ENCODE measurements around the gene GAS5. TPM values are rescaled to one million over a fixed set of nuclear protein-coding genes. Genes with fewer than 3 reads are reported as not detected.

The GAS5 gene
- total RNA-seq, 3 donors from 2014 or later (not counting 1 experiment from before 2014, with no cell fraction given): 208 to 299 (median 214) TPM

- no peaks in the 10 kb centered on the region for H3K9me3 Mint-ChIP-seq
- no peak for TF ChIP-seq CTCF (IDR thresholded peaks at IDR 0.05)
- ATAC-seq (peak; percentile 7 to 19 (median 16)), DNase-seq (peak; percentile 39 to 68)
- H3K36me3 Mint-ChIP-seq: peaks cover 14% of the 10 kb centered on the region
- peaks cover 65 to 68% of the 10 kb centered on the region in 2 donors for H3K4me1 Mint-ChIP-seq
- peak overlapping the region; percentile 98 for H3K4me3 Mint-ChIP-seq
- H3K27ac ChIP-seq (ENCODE audit: low read length): peak overlapping the region; percentile 57
- peaks cover 25% of the 10 kb centered on the region for H3K36me3 ChIP-seq (ENCODE audit: control insufficient read depth, insufficient read depth, low read length)
- intact Hi-C loops (cut with micrococcal nuclease): no loop called here
- H3K27ac Mint-ChIP-seq: peak overlapping the region; percentile 91 to 97
- no peaks in the 10 kb centered on the region for H3K27me3 ChIP-seq (ENCODE audit: control insufficient read depth, insufficient read depth, low read length)
- no peak overlapping the region for H3K4me3 ChIP-seq (ENCODE audit: low read length)
- no peaks in the 10 kb centered on the region for H3K9me3 ChIP-seq (ENCODE audit: control insufficient read depth, insufficient read depth, low read length)
- 61% methylated on average over 15 of the region's 15 CpGs for WGBS (ENCODE audit: insufficient coverage)
- peaks cover 28% of the 10 kb centered on the region for H3K4me1 ChIP-seq (ENCODE audit: control insufficient read depth, insufficient read depth, low read length)
- no peaks in the 10 kb centered on the region for H3K27me3 Mint-ChIP-seq (ENCODE audit: low read depth in 2 of 2)
These were observed 2.7 kb upstream of the GAS5 start for GRCh38 chr1:173870252-173871075.

- no peak for TF ChIP-seq CTCF (IDR thresholded peaks at IDR 0.05)
- Histone ChIP-seq H3K36me3 (ENCODE audit: control insufficient read depth, insufficient read depth, low read length) (peaks cover 32% of the 10 kb centered on the region), H3K27me3 (ENCODE audit: control insufficient read depth, insufficient read depth, low read length) (no peaks in the 10 kb centered on the region), H3K9me3 (ENCODE audit: control insufficient read depth, insufficient read depth, low read length) (no peaks in the 10 kb centered on the region), H3K4me3 (ENCODE audit: low read length) (peak overlapping the region; percentile 86), H3K4me1 (ENCODE audit: control insufficient read depth, insufficient read depth, low read length) (peaks cover 32% of the 10 kb centered on the region), H3K27ac (ENCODE audit: low read length) (peak overlapping the region; percentile 77)
- peak overlapping the region; percentile 98 for H3K4me3 Mint-ChIP-seq
- intact Hi-C loops (cut with micrococcal nuclease): loop anchor here (2.0 to 10.0 kb wide), 3 partner anchors 153 to 348 kb away; partner anchors contain the start of gene RC3H1
- WGBS (ENCODE audit: insufficient coverage): 0% methylated on average over 4 of the region's 5 CpGs
- no peak for ATAC-seq
- H3K27ac Mint-ChIP-seq: peak overlapping the region; percentile 91 to 97
- H3K4me1 Mint-ChIP-seq: peaks cover 80 to 81% of the 10 kb centered on the region in 2 donors
- no peak for DNase-seq
- no peaks in the 10 kb centered on the region for H3K9me3 Mint-ChIP-seq
- H3K36me3 Mint-ChIP-seq: peaks cover 27% of the 10 kb centered on the region
- no peaks in the 10 kb centered on the region for H3K27me3 Mint-ChIP-seq (ENCODE audit: low read depth in 2 of 2)
These were observed 1.2 kb upstream of the GAS5 start for GRCh38 chr1:173869021-173869359.

- WGBS (ENCODE audit: insufficient coverage): under 1% methylated on average over 53 of the region's 53 CpGs
- intact Hi-C loops (cut with micrococcal nuclease): loop anchor here (2.0 to 10.0 kb wide), 3 partner anchors 154 to 348 kb away; partner anchors contain the start of gene RC3H1
- no peaks in the 10 kb centered on the region for H3K9me3 Mint-ChIP-seq
- Histone ChIP-seq H3K9me3 (ENCODE audit: control insufficient read depth, insufficient read depth, low read length) (no peaks in the 10 kb centered on the region), H3K27me3 (ENCODE audit: control insufficient read depth, insufficient read depth, low read length) (no peaks in the 10 kb centered on the region), H3K27ac (ENCODE audit: low read length) (peak within 1 kb of the TSS; percentile 77), H3K4me3 (ENCODE audit: low read length) (peak within 1 kb of the TSS; percentile 86), H3K36me3 (ENCODE audit: control insufficient read depth, insufficient read depth, low read length) (peaks cover 36% of the 10 kb centered on the region), H3K4me1 (ENCODE audit: control insufficient read depth, insufficient read depth, low read length) (peaks cover 32% of the 10 kb centered on the region)
- H3K27me3 Mint-ChIP-seq (ENCODE audit: low read depth in 2 of 2): no peaks in the 10 kb centered on the region
- H3K36me3 Mint-ChIP-seq: peaks cover 33% of the 10 kb centered on the region
- peak within 1 kb of the TSS; percentile 98 for H3K4me3 Mint-ChIP-seq
- peak; percentile 62 to 90 for DNase-seq
- peak within 1 kb of the TSS; percentile 91 to 97 for H3K27ac Mint-ChIP-seq
- peaks cover 82 to 83% of the 10 kb centered on the region in 2 donors for H3K4me1 Mint-ChIP-seq
- ATAC-seq: peak; percentile 20 to 43 (median 25)
- TF ChIP-seq CTCF (IDR thresholded peaks at IDR 0.05): no peak
These were observed 654 bp upstream of the GAS5 start, which contains the start of gene ZBTB37 for GRCh38 chr1:173868266-173869020. Gene ZBTB37, plus strand, starts transcription at chr1:173868380. Its CDS starts 1,846 bp downstream, at chr1:173870226.
